Inflammatory macrophage treated with lipopolysaccharide for 1 hour (primary cell): ENCODE data around the gene KCNQ1OT1.
A peak's percentile ranks its signal among the peaks of the same experiment; 100 is the strongest.

Experiments
- DNase-seq, 2 donors: peaks; one replicate each; pipeline ENCODE4 v3.0.0-alpha.2; 2020 to 2022

The KCNQ1OT1 gene

DNA sequence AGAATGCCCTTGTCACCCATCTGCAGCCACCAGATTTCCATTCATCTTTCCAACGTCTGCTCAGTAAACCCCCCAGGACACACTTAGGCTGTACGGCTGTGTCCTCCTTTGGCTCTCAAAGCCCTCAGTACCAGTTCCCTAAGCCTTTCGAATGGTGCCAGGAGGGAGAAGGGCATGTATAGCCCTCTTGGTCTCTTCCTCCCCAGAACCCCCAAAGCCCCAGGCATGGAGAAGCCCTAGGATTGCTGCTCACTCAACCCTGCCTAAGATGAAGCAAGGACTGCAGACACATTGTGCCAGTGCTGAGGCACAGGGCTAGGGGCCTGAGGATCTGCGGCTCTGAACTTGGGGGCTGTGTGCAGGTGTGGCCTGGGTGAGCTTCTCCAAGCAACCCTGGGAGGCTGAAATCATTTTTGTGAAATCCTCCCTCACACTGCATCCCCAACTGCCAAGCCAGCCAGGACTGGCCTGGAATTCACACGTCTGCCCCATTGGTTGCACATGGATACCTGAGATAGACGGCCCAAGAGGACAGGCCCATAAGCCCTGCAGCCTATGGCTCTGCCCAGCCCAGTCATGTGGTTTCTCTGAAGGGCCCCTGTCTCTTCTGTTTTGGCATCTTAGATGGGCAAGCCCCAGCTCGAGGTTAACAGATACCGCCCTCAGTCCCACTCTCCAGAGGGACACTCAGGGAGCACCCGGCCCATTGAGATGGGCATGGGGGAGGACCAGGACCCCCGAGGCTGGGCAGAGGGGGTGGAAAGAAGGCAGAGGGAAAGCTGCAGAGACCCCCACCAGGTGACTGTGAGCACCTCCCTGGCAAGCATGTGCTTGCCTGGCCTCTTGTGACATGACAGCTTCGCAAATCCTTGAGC, 34.0 kb downstream of the KCNQ1OT1 start:
- DNase-seq, result no peak

DNA sequence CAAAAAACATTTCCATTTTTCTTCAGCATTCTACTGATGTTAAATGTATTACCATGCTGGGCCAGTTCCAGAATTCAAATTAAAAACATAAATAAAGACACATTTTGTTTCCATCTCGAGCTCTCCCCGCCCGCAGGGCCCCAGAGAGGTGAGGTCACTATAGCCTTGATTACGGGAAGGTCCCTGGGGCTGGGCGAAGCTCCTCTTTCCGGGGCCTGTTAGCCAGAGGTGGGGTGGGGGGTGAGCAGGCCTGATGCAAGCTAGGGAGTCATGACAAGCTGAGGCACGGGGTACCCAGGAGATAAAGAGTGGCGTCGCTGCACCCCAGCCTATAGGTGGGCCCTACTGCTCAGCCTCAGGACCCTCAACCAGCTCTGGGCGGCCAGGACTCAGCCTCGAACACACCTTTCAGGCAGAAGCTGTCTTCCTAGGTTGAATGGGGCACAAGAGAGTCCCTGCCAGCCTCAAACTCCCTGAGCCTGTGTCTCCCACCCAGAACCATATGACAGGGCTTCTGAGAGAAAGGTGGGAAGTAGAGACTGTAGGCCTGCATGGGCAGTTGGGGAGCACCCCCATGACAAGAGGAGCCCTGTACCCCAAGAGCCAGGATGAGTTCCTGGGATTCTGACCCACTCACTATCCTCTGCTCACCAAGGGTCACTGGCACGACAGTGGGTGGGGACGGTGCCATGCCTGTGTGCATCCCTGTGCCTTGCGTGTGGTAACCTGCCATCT, 34.8 kb downstream of the KCNQ1OT1 start:
- DNase-seq, result no peak

- DNase-seq, result no peak
Measured at GRCh38 chr11:2664376-2664775, 35.4 kb downstream of the KCNQ1OT1 start.

DNA sequence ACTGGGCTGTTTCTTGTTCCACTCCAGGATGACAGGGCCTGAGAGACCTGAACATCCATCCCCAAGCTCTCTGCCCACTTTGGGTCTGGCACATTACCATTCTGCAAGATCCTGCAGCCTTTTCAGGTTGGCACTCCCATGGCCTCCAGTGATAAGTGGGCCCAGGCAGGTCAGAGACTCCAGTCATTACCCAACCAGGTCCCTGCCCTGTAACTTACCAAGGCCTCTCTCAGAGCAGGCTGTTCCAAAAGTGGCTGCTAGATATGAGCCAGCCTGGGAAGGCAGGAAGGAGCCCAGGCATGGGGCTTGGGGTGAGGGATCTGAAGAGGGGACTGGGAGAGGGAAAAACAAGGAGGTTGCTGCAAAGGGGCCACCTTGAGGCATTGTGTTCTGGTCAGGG, 35.9 kb downstream of the KCNQ1OT1 start:
- DNase-seq, result no peak

DNA sequence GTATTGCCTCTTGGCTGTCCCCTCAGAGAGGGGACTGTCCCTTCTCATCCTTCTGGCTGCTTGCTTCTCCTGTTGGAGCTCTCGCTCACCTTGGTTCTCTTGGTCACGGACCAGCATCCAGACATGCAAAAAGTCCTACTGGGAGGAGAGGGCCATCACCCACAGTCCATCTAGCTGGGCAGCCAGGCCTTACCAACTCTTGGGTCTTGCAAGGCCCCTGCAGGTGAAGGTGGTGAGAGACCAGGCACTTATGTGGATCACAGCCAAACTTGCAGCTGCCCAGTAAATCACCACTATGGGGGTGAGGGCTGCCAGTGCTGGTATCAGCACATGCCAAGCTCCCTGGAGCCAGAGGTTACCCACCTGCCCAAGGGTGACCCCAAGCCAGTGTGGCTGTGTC, 36.3 kb downstream of the KCNQ1OT1 start:
- DNase-seq, result no peak

- no peak for DNase-seq
Measured at GRCh38 chr11:2662430-2663299, 37.1 kb downstream of the KCNQ1OT1 start.

- DNase-seq, result no peak
Measured at GRCh38 chr11:2662024-2662312, 37.8 kb downstream of the KCNQ1OT1 start.

GRCh38 chr11:2661173-2662023, 38.4 kb downstream of the KCNQ1OT1 start:
- no peak for DNase-seq

DNA sequence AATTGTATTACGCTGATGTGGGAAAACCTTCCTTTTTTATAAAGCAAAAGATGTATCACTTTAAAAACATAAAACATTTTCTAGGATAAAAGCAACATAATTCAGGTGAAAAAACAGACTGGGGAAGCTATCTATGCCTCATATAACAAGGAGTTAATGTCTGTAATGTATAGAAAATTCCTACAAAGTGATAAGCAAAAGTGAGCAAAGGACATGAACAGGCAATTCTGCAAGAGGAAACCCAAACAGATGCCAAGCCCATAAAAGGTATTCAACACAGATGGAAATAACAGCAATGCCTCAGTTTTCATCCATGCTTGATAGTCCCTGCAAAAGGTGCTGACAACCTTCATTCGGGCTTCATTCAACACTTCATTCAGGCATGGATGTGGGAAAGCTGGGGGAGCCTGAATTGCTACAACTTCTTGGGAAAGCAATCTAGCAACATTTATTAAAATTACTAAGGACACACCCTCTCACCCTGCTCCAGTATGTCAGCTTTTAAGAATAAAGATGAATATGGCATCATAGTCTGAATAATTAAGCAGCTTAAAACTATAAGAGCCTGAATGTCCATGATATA, 39.3 kb downstream of the KCNQ1OT1 start:
- DNase-seq, result no peak

GRCh38 chr11:2657697-2658284, 42.0 kb downstream of the KCNQ1OT1 start:
- DNase-seq, result no peak

DNA sequence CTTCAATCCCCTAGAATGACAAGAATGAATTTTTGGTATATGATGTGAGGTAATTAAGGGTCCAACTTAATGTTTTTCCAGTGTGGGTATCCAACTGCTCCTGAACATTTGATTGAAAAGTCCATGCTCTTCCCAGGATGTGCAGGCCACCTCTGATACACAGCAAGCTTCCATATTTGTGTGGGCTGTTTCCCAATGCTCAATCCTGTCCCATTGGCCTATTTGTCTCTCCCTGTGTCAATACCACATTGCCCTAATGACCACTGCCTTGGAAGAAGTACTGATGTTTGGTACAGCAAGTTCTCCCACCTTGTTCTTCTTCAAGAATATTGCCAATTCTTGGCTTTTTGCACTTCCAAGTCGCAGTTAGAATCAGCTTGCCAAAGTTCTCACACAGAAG, 42.9 kb downstream of the KCNQ1OT1 start:
- no peak for DNase-seq

DNA sequence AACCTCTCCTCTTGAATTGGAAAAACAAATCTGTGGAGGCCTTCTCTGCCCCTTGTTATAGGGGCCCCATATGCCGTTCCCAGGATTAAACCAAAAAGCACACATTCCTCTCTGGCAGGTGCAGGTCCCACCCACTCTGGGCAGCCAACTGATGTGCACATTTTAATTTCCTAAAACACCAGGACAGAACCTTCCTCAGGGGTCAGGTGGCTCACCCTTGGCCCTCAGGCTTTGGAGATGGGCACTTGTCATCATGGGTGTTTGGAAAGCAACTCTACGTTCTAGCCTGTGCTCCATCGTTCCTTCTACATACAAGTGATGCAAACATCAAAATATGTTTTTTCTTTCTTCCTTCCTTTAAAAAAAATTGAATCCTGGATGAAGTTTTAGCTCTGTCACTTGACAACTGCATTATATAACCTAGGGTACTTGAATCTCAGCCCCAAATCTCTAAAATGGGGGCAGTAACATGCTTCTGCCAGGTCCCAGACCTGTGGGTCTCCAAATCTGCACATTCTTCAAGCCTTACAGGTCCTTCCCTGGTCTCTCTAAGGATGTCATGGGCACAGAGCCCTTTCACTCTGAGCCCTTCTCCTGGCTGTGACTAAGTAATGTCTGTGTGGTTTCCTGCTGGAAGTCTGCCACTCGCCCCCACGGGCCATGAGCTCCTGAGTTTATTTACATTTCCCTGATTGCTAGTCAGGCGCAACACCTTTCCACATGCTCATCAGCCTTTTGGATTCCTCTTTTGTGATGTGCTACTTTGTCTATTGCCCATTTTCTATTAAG, 43.8 kb downstream of the KCNQ1OT1 start:
- peak in 1 of 2 donors; percentile 7 for DNase-seq

- no peak for DNase-seq
Measured at GRCh38 chr11:2655016-2655719, 44.6 kb downstream of the KCNQ1OT1 start.

DNA sequence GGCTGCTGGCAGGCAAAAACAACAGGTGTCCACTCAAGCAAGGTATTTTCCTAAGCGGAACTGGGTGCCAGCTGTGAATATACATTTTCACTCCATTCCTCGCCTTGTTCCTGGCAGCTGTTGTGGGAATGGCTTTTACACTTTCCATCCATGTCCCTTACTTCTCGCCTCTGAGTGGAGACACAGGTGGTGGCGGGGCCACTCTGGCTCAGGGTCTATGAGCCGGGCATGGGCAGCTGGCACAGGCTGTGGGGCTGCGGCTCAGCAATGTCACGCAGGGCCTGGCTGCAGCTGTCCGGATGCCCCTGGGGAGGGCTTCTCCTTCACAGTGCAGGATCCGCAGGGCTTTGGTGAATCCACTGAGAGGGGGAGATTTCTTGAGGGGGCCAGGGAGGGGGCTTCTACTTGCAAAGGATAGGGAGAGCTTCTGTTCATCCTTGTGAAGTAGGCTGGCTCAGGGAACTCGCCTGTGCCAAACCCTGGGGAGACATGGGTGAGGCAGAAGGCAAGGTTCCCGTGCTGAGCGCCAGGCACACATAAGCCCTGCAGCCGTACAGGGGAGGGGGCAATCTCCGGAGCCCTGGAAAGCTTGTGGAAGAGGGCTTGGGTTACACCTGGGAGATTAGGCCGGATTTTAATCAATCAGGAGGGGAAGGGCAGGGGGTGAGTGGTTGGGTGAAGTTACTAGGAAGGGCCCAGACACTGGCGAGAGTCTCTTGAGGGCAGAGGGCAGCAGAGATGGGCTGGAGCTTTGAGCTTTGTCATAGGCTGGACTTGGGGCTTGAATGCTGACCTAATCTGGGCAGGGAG, 45.7 kb downstream of the KCNQ1OT1 start:
- DNase-seq, result no peak

DNA sequence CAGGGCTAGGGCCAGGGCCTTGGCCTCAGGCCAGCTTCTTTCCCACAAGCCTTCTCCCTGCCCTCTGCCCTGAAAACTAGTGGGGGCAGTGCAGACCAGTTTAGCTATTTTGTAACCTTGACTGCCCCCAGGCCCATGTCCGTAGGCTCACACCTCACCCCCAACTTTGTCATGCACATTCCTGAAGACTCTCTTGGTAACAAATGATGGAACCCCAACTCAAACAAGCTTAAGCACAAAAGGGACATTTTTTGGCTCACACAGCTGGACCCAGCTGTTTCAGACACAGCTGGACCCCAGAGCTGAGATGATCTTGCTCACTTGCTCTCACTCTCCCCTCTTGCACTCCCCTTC, 46.6 kb downstream of the KCNQ1OT1 start:
- no peak for DNase-seq

GRCh38 chr11:2652333-2653197, 47.2 kb downstream of the KCNQ1OT1 start:
- DNase-seq, result no peak

GRCh38 chr11:2651826-2652271, 47.9 kb downstream of the KCNQ1OT1 start:
- DNase-seq, result no peak

GRCh38 chr11:2651054-2651617, 48.7 kb downstream of the KCNQ1OT1 start:
- no peak for DNase-seq
